Type B pancreatic cell (in vitro differentiated cells): ENCODE results near the gene COL23A1. TPM values are rescaled to one million over a fixed set of nuclear protein-coding genes. Genes with fewer than 3 reads are reported as not detected.
A peak's percentile ranks its signal among the peaks of the same experiment; 100 is the strongest.

Experiments used
- DNase-seq: peaks from one replicate; pipeline ENCODE4 v3.0.0; 2021; ENCODE audit warnings: mixed read lengths; ENCODE audit not compliant: unreplicated experiment; ENCODE audit errors: extremely low spot score
- H3K27ac Mint-ChIP-seq: 2 replicates; pipeline ENCODE4 v1.8.0; 2021; ENCODE audit warnings: mild to moderate bottlenecking, mixed read lengths
- H3K27me3 Mint-ChIP-seq: 2 replicates; pipeline ENCODE4 v1.8.0; 2021; ENCODE audit warnings: mixed read lengths
- H3K36me3 Mint-ChIP-seq: 2 replicates; pipeline ENCODE4 v1.8.0; 2021; ENCODE audit warnings: mixed read lengths
- H3K4me1 Mint-ChIP-seq: one replicate; pipeline ENCODE4 v1.8.0; 2021; ENCODE audit warnings: mixed read lengths; ENCODE audit not compliant: unreplicated experiment
- H3K4me3 Mint-ChIP-seq: 2 replicates; pipeline ENCODE4 v1.8.0; 2021; ENCODE audit warnings: mild to moderate bottlenecking, mixed read lengths
- H3K9me3 Mint-ChIP-seq: 2 replicates; pipeline ENCODE4 v1.8.0; 2021; ENCODE audit warnings: mixed read lengths
- CTCF ChIP-seq: fragments of 200-600 bp; sonication (generic); conservative IDR thresholded peaks from 2 replicates; pipeline ENCODE4 v1.5.0; 2021; ENCODE audit warnings: antibody characterized with exemption, mild to moderate bottlenecking
- total RNA-seq: library from RNA; stranded (reverse); gene quantifications from 2 replicates; pipeline ENCODE4 v1.2.1, GENCODE V29; 2021; ENCODE audit warnings: low replicate concordance

The COL23A1 gene
- total RNA-seq, 1 donor from 2014 or later, result 15.5 TPM

- H3K4me3 Mint-ChIP-seq, result no peak overlapping the region
- peaks cover 25% of the 10 kb centered on the region for H3K4me1 Mint-ChIP-seq
- H3K9me3 Mint-ChIP-seq, result peaks cover 4% of the 10 kb centered on the region
- no peak overlapping the region for H3K27ac Mint-ChIP-seq
- peaks cover 5% of the 10 kb centered on the region for H3K27me3 Mint-ChIP-seq
- H3K36me3 Mint-ChIP-seq, result peaks cover 3% of the 10 kb centered on the region
- DNase-seq, result no peak
- TF ChIP-seq CTCF, result no peak
These were observed 221.4 kb downstream of the COL23A1 start for GRCh38 chr5:178368716-178369300.

- H3K27ac Mint-ChIP-seq, result no peak overlapping the region
- DNase-seq, result no peak
These were observed 221.9 kb downstream of the COL23A1 start for GRCh38 chr5:178368274-178368673.

GRCh38 chr5:178367736-178368120 is 222.5 kb downstream of the COL23A1 start:
- Mint-ChIP-seq H3K27ac (no peak overlapping the region), H3K4me3 (no peak overlapping the region), H3K27me3 (peaks cover 9% of the 10 kb centered on the region), H3K36me3 (peaks cover 3% of the 10 kb centered on the region), H3K4me1 (peaks cover 25% of the 10 kb centered on the region), H3K9me3 (peaks cover 4% of the 10 kb centered on the region)
- no peak for DNase-seq
- TF ChIP-seq CTCF, result no peak

More at GRCh38 chr5:178368274-178368673, 221.9 kb downstream of the COL23A1 start:
- H3K27me3 Mint-ChIP-seq, result peaks cover 7% of the 10 kb centered on the region
- peaks cover 3% of the 10 kb centered on the region for H3K36me3 Mint-ChIP-seq
- no peak for TF ChIP-seq CTCF
- peaks cover 4% of the 10 kb centered on the region for H3K9me3 Mint-ChIP-seq
- no peak overlapping the region for H3K4me3 Mint-ChIP-seq
- peaks cover 25% of the 10 kb centered on the region for H3K4me1 Mint-ChIP-seq

- no peak overlapping the region for H3K4me3 Mint-ChIP-seq
- H3K27me3 Mint-ChIP-seq, result peaks cover 9% of the 10 kb centered on the region
- H3K9me3 Mint-ChIP-seq, result peaks cover 4% of the 10 kb centered on the region
- H3K4me1 Mint-ChIP-seq, result peaks cover 22% of the 10 kb centered on the region
- H3K36me3 Mint-ChIP-seq, result peaks cover 3% of the 10 kb centered on the region
- no peak overlapping the region for H3K27ac Mint-ChIP-seq
- DNase-seq, result no peak
- TF ChIP-seq CTCF, result no peak
These were observed 223.0 kb downstream of the COL23A1 start for GRCh38 chr5:178366998-178367735.

GRCh38 chr5:178365501-178366440 is 224.4 kb downstream of the COL23A1 start:
- H3K4me1 Mint-ChIP-seq, result peaks cover 24% of the 10 kb centered on the region
- H3K9me3 Mint-ChIP-seq, result peaks cover 4% of the 10 kb centered on the region
- H3K4me3 Mint-ChIP-seq, result no peak overlapping the region
- H3K27me3 Mint-ChIP-seq, result peaks cover 9% of the 10 kb centered on the region
- no peaks in the 10 kb centered on the region for H3K36me3 Mint-ChIP-seq
- H3K27ac Mint-ChIP-seq, result peak overlapping the region; percentile 10
- TF ChIP-seq CTCF, result no peak
- DNase-seq, result no peak
